ENCODE data around the gene PRELID3B. TPM values are rescaled to one million over a fixed set of nuclear protein-coding genes. Genes with fewer than 3 reads are reported as not detected.

The PRELID3B gene
- total and polyA plus RNA-seq, 2 of the 13 experiments (the other 11 are each of a cell fraction or from before 2014, with no cell fraction given) = 23.3 to 42.6 TPM

GRCh38 chr20:59013031-59013951 lies 29.3 kb downstream of the PRELID3B start (continued):
- TF ChIP-seq ZNF883 (CRISPR knock-in tag; IDR thresholded peaks at IDR 0.05; ENCODE audit: not compliant biosample characterization) = peak; percentile 5
- no peak for TF ChIP-seq ZNF550 (CRISPR knock-in tag; IDR thresholded peaks at IDR 0.05; ENCODE audit: borderline replicate concordance)
- TF ChIP-seq ZNF687 (CRISPR knock-in tag; IDR thresholded peaks at IDR 0.05) = peak; percentile 73; the same call in 1 of the 2 replicates
- no peak for TF ChIP-seq SOX6 (IDR thresholded peaks at IDR 0.05)
- TF ChIP-seq SOX6 (CRISPR knock-in tag; IDR thresholded peaks at IDR 0.05) = no peak
- no peak for TF ChIP-seq NPAS2 (CRISPR knock-in tag; IDR thresholded peaks at IDR 0.05; ENCODE audit: borderline replicate concordance)
- no peak for TF ChIP-seq ZBTB40 (IDR thresholded peaks at IDR 0.05)
- TF ChIP-seq ZBTB40 (CRISPR knock-in tag; IDR thresholded peaks at IDR 0.05) = 0 out of 2 replicates have a peak, but pooled peaks have one; percentile 30
- peak; percentile 75 for TF ChIP-seq ZNF607 (CRISPR knock-in tag; IDR thresholded peaks at IDR 0.05; ENCODE audit: borderline replicate concordance)
- TF ChIP-seq ARID3A (IDR thresholded peaks at IDR 0.05; ENCODE audit: low read depth, low read length) = no peak
- TF ChIP-seq E2F1 (CRISPR knock-in tag; IDR thresholded peaks at IDR 0.05) = no peak

Data from HepG2 (cell line).